Left kidney (tissue), 2 donors: ENCODE data around the gene HEYL. TPM values are rescaled to one million over a fixed set of nuclear protein-coding genes. Genes with fewer than 3 reads are reported as not detected.
A peak's percentile ranks its signal among the peaks of the same experiment; 100 is the strongest.
"Not testable (repeated sequence)": the region's sequence is repeated elsewhere in the genome, so short reads cannot be mapped to it uniquely, and the experiment has no call there.

Experiments used
- DNase-seq: peaks from one replicate; pipeline ENCODE4 v3.0.0-alpha.2; 2013
- polyA plus RNA-seq: library from polyadenylated mRNA; unstranded; fragments of 120-200 nt; gene quantifications from one replicate; pipeline ENCODE4 v1.2.1, GENCODE V29; 2013; ENCODE audit not compliant: insufficient read length

HEYL gene
- polyA plus RNA-seq, 1 donor = 20.6 TPM

DNA sequence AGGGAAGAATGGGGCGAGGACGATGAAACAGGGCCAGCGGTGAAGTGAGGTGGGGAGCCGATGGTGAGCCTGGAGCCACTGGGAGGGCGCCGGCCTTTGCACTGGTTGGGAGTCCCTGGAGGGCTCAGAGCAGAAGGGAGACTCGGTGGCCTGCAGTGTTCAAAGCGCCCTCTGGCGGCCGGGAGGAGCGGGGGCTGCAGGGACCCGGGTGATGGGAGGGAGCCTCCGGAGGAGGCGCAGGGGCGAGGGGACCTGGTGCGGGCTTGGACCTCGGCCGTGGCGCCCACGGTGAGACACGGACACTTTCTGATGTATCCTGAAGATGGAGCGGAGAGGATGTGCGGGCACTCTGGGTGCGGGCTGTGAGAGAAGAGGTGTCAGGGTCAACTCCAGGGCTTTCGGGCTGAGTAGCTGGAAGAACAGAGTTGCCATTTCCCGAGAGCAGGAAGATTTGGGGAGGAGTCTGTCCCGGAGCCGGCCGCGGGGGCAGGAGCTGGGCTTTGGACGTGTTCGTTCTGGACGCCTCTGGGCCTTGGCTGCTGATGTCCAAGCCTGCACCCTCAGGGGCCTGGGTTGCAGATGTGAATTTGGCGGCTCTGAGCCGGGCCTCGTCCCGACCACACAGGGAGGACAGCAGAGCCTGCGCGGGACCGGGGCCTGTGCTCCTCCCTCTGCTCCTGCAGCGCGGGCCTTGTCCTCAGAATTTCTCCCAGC is 29.7 kb downstream of the HEYL start:
- peak; percentile 33 for DNase-seq

DNA sequence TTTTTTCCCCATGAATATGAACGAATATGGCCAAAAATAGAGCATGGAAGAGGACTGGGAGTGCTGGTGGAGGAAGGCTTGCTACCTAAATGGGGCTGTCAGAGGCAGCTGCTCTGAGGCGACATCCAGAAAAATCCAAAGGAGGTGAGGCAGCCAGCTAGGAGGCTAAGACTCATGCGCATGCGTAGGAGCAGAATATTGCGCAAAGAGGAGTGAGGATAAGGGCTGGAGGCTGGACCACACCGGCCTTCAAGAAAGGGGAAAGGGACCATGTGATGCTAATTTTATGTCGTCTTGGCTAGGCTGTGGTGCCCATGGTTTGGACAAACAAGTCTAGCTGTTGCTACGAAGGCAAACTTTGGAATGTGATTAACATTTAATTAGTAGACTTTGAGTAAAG is 30.5 kb downstream of the HEYL start:
- DNase-seq = no peak

DNA sequence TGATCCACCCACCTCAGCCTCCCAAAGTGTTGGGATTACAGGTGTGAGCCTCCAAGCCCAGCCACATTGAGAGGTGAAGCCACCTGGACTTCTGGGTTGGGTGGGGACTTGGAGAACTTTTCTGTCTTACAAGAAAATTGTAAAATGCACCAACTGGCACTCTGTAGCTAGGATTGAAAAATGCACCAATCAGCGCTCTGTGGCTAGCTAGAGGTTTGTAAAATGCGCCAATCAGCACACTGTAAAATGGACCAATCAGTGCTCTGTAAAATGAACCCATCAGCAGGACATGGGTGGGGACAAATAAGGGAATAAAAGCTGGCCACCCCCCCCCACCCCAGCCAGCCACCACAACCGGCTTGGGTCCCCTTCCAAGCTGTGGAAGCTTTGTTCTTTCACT is 35.8 kb downstream of the HEYL start:
- DNase-seq = not testable (repeated sequence)

DNA sequence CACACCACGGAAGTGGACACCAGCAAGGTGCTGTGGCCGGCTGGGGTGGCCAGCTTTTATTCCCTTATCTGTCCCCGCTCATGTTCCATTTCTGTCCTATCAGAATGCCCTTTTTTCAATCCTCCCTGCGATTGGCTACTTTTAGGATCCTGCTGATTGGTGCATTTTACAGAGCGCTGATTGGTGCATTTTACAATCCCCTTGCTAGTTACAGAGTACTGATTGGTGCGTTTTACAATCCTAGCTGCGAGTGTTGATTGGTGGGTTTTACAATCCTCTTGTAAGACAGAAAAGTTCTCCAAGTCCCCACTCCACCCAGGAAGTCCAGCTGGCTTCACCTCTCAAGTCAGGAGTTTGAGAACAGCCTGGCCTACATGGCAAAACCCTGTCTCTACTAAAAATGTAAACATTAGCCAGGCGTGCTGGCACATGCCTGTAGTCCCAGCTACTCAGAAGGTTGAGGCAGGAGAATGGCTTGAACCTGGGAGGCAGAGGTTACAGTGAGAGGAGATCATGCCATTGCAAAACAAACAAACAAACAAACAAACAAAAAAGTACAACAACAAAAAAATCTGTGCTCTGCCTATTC is 37.7 kb downstream of the HEYL start:
- not testable (repeated sequence) for DNase-seq

DNA sequence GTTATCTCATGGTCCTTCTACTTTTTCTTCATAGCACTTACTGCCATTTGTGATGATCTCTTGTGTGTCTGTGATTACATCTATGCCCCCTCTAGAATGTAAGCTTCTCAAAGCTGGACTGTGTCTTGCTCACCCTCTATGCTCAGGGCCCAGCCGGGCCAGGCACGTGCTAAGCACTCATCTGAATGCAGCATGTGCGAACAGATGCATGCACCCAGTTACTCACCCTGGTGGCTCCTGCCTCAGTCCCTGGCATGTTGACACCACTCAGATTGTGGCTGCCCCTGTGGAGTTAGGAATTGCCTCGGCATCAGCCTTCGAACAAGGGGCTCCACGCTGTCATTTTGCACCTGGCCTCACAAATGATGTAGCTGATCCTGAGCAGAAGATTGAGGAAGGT is 43.3 kb downstream of the HEYL start:
- no peak for DNase-seq

DNA sequence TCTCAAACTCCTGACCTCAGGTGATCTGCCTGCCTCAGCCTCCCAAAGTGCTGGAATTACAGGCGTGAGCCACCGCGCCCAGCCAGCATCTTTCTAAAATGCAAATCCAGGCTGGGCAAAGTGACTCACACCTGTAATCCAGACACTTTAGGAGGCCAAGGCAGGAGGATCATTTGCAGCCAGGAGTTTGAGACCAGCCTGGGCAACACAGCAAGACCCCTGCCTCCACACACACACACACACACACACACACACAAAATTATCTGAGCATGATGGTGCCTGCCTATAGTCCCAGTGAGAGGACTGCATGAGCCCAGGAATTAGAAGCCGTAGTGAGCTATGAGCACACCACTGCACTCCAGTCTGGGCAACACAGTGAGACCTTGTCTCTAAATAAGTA is 46.1 kb downstream of the HEYL start:
- no peak for DNase-seq

DNA sequence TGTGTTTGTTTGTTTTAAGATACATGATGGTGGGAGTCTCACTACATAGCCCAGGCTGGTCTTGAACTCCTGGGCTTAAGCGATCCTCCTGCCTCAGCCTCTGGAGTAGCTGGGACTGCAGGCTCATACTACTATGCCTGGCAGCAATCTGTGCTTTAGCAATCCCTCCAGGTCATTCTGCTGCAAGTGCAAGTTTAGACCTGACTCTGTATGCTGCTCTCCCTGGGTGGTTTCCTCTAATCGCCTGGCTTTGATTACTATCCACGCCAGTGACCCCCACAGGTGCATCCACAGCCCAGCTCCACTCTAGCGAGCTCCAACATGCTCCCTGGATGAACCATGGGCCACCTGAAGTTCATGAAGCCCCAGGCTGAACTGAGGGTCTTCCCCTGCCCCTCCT is 47.4 kb downstream of the HEYL start:
- DNase-seq = no peak

DNA sequence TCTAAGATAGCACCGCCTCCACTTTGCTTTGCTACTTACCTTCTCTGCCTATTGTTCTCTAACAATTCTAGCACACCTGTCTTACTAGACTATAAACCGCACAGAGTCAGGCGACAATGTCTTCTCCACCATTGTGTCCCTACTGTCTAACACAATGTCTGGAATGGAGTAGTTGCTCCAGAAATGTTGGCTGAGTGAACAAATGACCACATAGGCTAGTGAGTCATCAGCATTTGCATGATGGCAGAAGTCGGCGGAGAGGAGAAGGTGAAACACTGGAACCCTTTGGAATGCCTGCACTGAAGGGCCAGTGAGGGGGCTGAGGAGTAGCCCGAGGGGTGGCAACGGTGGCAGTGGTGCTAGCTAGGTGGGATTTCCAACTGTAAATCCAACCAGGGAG is 48.9 kb downstream of the HEYL start:
- DNase-seq = no peak

DNA sequence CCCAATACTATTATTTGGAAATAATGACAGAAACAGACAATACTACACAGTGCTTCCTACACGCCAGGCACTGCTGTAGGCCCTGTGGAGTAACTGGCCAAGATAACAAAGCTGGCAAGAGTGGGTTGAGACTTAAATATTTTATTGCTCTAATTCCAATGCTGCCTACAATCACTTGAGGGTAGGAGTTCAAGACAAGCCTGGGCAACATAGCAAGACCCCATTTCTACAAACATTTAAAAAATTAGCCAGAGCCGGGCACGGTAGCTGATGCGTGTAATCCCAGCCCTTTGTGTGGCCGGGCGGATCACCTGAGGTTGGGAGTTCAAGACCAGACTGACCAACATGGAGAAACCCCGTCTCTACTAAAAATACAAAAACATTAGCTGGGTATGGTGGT is 53.5 kb downstream of the HEYL start:
- DNase-seq = no peak

DNA sequence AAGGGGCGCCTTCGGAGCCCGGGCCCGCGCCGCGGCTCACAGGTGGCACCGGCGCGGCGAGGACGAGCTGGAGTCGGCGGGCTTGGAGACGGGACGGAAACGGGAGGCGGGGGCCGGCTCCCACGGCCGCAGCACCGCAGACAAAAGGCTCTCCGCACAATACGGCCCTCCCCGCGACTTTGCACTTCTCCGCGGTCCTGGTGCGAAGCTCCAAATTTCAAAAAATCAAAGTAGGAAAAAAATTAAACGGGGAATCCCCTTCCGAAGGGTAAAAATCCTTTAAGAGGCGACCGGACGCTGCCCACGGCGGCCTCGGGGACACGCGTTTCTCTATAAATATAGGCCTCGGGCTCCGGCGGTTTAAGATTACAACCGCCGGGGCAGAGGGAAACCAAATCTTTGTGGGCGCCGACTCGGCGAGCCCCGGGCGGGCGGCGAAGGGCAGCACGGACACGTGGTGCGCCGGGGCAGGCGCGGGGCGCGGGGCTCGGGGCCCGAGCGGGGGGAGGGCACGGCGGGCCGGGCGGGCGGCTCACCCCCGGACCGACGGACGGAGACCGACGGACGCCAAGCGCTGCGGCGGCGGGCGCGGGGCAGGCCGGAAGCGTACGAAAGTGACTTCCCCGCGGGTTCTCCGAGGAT is 63.3 kb downstream of the HEYL start:
- DNase-seq = no peak

DNA sequence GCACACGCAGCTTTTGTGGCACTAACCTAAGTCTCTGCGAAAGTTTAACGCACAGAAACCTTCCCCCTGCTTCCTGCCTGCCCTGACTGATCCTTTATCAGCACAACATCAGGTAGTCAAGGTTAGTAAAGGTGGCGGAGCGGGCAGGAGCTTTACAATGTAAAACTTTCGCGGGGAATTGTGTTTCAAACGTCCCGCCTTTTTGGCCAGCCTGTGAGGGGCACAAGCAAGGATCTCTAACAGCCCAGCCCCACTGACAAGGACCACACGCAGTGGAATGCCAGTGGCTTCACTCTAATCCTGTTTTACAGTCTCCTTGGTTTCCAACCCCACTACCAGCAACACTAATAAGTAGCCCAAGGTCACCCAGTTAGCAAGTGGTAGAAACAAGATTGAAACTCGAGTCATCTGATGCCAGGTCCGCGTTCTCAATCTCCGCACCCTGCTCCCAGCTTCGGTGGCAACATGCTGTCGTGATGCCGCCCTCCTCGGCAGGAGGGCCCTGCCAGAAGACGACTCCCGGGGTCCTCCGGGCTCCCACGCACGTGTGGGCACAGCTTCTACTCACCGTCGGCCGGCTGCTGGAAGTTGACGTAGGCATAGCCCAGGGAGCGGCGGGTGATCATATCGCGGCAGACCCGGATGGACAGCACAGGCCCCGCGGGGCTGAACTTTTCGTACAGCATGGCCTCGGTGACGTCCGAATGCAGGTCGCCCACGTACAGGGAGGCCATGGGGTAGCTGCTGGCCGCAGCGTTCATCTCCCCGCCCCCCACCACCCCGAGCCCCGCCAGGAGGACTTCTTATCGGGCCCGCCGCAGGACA is 64.0 kb downstream of the HEYL start:
- no peak for DNase-seq

DNA sequence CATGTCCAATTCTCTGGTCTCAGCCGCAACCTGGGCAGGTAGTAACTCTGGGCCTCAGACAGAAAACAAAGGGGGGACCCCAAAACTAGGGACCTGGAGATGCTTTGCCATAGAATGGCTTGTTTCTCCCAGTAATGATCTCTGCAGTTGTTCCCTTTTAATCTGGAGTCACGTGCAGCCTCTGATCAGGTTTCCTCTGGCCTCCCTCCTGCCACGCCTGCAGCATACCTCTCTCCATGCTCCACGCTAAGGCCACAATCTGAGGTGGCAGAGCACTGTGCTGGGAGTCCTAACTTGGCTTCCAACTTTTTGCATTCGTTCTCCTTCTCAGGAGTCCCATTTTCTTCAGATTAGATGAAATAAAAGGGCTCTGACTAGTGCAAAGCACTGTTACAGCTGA is 64.8 kb downstream of the HEYL start:
- no peak for DNase-seq

Other genes starting within 250 kb of the HEYL start
- gene BMP8A, start 148.0 kb downstream of the HEYL start, polyA plus RNA-seq = 0.53 TPM
- 258 TPM for gene PABPC4, start 62.9 kb downstream of the HEYL start, polyA plus RNA-seq
- gene NT5C1A, start 32.5 kb upstream of the HEYL start, polyA plus RNA-seq = 1.00 TPM
- gene HPCAL4, start 51.8 kb upstream of the HEYL start, polyA plus RNA-seq = 0.96 TPM
- 63.5 TPM for gene PPIE, start 99.2 kb upstream of the HEYL start, polyA plus RNA-seq
- gene OXCT2, start 131.7 kb upstream of the HEYL start, polyA plus RNA-seq = 0.85 TPM
- gene BMP8B, start 149.2 kb upstream of the HEYL start, polyA plus RNA-seq = 2.0 TPM
- gene TRIT1, start 243.9 kb upstream of the HEYL start, polyA plus RNA-seq = 51.3 TPM